ENCODE results near the gene NXPE3. TPM values are rescaled to one million over a fixed set of nuclear protein-coding genes. Genes with fewer than 3 reads are reported as not detected.

NXPE3 gene
- total RNA-seq, 1 donor from 2014 or later, result 26.9 TPM

DNA sequence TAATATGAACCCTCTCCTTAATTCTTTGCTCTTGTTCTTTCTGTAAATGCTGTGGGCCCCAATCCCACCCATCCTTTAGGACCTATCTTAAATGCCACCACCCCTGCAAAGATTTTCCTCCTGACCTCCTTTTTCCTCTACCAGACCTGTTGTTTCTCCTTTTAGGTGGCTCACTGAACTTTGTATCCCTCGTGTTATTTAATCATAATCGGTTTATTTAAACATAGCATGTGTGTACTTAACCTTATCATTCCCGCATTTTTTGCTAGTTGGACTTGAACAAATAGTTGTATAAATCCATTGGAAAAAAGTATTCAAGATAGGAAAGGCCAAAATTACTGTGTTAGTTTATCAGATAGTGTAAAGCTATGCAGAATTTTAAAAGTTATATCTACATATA, 69.3 kb downstream of the NXPE3 start:
- intact Hi-C loops (cut with DNase I), result loop anchor here (5.0 kb wide), 1 partner anchor 334 kb away; no protein-coding TSS in a partner anchor
- DNase-seq (ENCODE audit: low spot score), result no peak

DNA sequence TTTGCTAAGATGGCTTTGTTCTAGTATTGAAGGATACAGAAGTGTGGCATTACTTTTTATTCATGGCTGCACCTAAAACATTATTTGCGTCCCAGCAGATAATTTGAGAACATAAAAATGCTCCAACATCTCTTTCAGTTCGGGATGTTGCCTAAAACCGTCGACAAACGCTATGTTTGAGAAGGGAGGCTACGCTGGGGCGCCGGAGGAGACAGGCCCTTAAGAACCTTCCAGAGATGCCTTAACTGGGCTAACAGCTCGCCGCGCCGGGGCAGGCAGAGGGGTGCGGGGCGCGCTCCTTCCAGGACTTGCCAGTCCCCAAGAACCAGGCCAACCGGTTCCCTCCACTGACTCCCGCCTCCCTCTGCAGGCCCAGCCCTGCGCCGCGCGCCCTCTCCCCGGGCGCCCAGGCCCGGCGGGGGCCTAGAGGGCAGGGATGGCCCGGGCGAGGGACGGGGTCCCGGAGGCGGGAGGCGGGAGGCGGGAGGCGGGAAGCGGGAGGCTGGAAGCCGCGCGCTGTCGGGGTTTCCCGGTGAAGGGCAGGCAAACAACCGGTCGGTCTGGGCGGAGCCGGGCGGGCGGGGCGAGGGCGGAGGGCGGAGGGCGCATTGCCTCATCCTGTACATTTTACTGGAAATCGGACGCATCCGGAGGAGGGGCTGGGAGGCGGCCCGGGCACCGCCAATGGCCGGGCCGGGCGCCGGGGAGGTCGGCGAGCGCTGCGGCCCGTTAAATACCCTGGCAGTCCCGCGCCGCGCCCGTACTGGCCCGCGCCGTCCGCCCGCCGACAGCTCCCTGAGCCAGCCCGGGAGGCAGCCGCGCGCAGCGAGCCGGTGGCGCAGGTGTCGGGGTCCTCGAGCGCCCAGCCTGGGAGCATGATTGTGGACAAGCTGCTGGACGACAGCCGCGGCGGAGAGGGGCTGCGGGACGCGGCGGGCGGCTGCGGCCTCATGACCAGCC, 70.0 kb downstream of the NXPE3 start, which contains the start of gene NFKBIZ:
Gene NFKBIZ, plus strand, starts transcription at position 761 of the 960 bp plus-strand sequence. Its CDS starts 115 bp downstream, at position 876.
- DNase-seq (ENCODE audit: low spot score), result peak; percentile 98
- intact Hi-C loops (cut with DNase I), result loop anchor here (1.0 to 5.0 kb wide), 2 partner anchors 22 to 333 kb away; no protein-coding TSS in a partner anchor

DNA sequence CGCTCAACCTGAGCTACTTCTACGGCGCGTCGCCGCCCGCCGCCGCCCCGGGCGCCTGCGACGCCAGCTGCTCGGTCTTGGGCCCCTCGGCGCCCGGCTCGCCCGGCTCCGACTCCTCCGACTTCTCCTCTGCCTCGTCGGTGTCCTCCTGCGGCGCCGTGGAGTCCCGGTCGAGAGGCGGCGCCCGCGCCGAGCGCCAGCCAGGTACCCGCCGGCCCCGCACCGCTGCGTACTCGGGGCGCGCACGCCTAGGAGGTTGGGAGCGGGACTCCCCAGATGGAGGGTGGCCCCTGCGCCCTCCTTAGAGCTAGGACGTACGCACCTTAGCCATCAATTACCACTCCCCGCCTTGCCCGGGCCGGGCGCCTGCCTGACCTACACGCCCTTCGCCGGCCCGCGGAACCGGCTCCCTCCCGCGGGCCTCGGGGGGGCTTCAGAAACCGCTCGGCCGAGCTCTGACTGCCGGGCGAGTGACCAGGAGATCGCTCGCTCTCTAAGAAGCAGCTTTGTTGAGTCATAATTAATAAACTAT, 70.8 kb downstream of the NXPE3 start:
- intact Hi-C loops (cut with DNase I), result loop anchor here (1.0 to 5.0 kb wide), 6 partner anchors 22 to 378 kb away; no protein-coding TSS in a partner anchor
- no peak for DNase-seq (ENCODE audit: low spot score)

DNA sequence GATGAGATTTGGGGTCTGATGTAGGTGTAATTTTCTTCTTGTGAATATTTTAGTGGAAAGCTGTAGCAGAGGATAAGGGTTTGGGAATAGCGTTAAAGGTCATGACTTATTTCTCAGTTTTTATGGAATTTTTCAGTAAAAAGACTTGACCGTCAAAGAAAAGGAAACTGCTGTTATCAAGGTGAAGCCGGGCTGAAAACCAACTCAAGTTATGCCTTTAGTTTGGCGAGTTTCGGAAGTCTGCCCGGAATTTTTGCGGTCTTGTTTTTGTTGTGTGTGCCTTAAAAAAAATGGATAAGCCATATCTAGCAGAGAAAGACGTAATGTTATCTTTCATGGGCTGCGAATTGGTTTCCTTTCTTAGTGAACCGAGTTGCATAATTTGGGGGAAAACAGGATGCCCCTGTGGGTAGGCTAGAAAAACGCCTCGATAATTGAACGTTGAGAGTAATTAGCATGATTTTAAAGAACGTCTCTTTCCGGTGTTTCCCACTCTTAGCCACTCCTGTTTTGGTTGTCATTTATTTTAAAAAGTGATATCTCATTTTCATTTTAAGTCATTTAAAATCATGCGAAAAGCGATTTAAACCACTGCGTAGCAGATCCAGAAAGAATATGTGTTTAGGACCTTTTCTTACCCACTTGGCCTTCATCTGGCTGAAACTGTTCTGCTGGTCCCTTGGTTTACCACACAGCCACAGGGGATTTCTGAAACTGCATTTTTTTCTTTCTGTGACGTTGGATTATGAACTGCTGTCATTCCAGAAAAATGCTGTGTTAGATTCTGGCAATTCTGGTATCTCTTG, 71.4 kb downstream of the NXPE3 start:
- intact Hi-C loops (cut with DNase I), result loop anchor here (5.0 kb wide), 4 partner anchors 38 to 377 kb away; no protein-coding TSS in a partner anchor

DNA sequence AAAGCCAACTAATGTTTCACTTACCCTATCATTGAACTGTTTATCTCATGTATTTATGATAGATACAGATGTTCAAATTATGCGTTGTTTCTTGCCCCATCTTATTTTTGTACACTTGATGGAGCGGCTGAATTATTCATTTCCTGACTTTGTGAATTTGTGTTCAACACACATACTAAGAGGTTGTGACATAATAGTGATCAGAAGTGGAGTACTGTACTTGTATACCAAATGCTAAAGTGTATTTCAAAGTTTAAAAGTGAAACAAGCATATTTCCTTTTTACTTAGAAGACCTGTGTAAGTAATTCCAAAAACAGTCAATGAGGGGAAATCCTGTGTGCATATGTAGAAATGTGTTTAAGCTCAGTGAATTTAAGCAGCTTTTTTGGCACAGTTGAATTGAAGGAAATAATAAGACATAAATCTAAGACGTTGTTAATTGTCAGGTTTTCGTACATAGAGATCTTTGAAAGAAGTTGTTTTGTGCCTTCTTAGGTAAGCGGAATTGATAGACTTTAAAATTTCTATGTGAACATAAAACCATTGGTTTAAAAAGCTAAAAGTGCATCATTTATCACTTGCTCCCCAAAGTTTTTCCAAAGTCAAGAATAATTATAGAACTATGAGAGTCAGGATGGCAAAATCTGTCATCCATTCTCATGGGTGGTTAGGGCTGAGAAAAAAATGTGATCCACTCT, 72.2 kb downstream of the NXPE3 start:
- no peak for DNase-seq (ENCODE audit: low spot score)
- intact Hi-C loops (cut with DNase I), result loop anchor here (5.0 kb wide), 4 partner anchors 39 to 376 kb away; no protein-coding TSS in a partner anchor

More for the DNA sequence above, 71.4 kb downstream of the NXPE3 start:
- no peak for DNase-seq (ENCODE audit: low spot score)

DNA sequence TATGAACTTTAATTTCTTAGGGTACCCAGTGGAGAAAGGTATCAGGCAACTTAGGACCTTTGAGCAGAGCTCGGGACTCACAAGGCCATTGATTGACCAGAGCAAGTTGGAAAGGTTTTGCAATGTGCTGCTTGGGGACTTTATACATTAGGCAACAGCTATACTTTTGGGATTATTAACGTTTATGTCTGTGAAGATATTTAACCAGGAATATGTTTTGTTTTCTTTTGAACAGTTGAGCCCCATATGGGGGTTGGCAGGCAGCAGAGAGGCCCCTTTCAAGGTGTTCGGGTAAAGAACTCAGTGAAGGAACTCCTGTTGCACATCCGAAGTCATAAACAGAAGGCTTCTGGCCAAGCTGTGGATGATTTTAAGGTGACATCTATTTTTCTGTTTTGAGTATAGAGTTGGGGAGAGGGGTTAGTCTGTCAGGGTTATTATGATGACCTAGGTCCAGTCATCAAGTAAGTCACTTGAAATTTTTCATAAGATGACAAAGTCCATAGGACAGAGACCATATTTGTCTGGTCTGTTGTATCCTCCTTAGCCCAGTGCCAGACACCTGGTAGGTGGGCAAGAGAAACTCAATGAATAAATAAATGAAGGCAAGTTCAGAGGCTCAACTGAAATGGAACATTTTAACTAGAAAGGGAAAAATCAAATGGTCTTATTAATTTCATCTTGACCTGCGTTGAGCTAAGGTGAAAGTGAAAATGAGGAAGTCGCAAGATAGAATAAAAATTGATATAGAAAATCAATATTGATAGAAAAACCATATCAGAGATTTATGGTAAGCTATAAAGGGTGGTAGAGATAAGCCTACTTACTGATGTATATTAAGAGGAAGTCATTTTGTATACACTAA, 73.1 kb downstream of the NXPE3 start:
- no peak for DNase-seq (ENCODE audit: low spot score)
- intact Hi-C loops (cut with DNase I), result loop anchor here (5.0 kb wide), 4 partner anchors 40 to 375 kb away; no protein-coding TSS in a partner anchor

DNA sequence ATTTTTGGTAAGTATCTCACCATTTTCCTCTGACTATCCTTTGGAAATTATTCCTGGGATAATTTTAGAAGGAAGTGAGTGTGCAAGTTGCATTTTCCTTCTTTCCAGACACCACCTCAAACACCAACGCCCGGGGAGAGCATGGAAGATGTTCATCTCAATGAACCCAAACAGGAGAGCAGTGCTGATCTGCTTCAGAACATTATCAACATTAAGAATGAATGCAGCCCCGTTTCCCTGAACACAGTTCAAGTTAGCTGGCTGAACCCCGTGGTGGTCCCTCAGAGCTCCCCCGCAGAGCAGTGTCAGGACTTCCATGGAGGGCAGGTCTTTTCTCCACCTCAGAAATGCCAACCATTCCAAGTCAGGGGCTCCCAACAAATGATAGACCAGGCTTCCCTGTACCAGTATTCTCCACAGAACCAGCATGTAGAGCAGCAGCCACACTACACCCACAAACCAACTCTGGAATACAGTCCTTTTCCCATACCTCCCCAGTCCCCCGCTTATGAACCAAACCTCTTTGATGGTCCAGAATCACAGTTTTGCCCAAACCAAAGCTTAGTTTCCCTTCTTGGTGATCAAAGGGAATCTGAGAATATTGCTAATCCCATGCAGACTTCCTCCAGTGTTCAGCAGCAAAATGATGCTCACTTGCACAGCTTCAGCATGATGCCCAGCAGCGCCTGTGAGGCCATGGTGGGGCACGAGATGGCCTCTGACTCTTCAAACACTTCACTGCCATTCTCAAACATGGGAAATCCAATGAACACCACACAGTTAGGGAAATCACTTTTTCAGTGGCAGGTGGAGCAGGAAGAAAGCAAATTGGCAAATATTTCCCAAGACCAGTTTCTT, 74.2 kb downstream of the NXPE3 start:
- no peak for DNase-seq (ENCODE audit: low spot score)
- intact Hi-C loops (cut with DNase I), result loop anchor here (5.0 kb wide), 4 partner anchors 41 to 374 kb away; no protein-coding TSS in a partner anchor

DNA sequence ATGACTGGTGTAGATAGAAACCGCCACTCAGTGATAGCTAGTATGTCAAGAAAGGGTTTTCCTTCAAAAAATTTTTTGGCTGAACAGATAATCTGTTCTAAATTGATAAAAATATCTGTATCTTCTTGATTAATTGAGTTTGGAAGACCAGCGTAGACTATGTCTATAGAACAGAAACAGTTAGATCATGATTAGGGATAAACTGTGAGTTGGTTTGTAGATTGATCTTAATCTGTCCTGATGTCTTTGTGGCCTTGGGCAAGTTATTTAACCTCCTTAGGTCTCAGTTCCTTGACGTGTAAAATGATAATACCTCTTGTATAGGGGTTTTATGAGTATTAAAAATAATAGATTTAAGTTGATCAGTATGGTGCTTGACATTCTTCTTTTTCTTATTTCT, 75.0 kb downstream of the NXPE3 start:
- no peak for DNase-seq (ENCODE audit: low spot score)
- intact Hi-C loops (cut with DNase I), result loop anchor here (5.0 kb wide), 4 partner anchors 42 to 373 kb away; no protein-coding TSS in a partner anchor

DNA sequence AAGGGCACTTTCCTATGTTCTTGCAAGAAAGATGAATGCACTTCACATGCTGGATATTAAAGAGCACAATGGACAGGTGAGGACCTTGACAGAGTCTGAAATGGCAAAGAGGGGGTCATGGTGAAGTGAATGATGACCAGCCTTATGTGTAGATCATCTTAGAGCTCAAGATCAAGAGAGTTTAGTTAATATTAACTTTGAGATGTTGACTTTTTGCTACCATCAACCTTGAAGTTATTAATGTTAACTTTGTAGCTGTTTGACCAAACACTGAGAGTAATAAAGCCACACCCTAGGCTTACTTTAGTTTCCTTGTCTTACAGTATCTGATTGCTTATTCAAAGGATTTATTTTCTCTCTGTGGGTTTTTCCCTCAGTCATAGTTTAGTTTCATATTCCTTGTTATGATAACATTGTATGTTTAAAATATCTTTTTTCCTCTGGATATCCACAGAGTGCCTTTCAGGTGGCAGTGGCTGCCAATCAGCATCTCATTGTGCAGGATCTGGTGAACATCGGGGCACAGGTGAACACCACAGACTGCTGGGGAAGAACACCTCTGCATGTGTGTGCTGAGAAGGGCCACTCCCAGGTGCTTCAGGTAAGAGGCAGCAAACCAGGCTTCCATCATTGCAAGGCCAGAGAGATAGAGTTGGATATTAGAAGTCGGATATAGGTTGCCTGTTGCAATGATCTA, 75.7 kb downstream of the NXPE3 start:
- intact Hi-C loops (cut with DNase I), result loop anchor here (5.0 kb wide), 4 partner anchors 42 to 373 kb away; no protein-coding TSS in a partner anchor
- no peak for DNase-seq (ENCODE audit: low spot score)

DNA sequence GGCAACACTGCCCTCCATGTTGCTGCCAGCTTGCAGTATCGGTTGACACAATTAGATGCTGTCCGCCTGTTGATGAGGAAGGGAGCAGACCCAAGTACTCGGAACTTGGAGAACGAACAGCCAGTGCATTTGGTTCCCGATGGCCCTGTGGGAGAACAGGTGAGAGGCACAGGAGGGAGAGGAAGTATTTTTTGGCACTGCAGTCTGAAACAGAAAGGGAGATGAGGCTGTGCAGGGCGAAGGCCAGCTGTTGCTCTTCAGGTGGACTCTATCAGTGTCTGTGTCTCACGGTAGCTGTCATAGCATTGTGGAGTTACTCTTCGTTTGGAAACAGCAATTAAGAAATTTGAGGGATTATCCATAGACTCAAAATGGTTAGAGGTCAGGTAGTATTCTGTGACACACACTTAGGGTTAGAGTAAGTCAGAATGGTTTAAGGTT, 78.3 kb downstream of the NXPE3 start:
- no peak for DNase-seq (ENCODE audit: low spot score)
- intact Hi-C loops (cut with DNase I), result no loop called here

DNA sequence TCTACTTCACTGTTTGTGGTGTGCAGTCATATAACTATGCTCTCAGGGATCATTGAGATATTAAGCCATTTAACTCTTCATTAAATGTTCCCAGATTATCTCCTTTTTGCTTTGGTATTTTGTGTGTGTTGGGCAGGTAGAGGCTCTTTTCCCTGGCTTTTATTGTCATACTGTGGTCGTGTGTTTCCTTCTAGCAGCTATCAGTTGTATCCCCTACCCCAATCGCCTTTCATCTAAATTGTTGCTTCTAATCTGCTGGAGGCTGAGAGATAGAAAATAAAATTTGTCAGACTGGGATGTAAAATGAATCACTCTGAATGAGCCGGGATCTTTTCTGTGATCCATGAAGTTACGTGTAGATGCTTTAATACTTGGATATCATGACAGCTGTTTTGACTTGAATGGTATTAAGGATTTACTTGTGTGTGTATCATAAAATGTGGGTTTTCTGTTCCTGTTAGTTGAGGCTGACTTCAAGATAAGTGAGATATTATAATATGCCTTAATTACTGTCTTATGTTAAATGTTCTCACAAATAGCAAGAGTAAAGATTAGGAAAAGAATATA, 79.5 kb downstream of the NXPE3 start:
- no peak for DNase-seq (ENCODE audit: low spot score)
- intact Hi-C loops (cut with DNase I), result no loop called here

DNA sequence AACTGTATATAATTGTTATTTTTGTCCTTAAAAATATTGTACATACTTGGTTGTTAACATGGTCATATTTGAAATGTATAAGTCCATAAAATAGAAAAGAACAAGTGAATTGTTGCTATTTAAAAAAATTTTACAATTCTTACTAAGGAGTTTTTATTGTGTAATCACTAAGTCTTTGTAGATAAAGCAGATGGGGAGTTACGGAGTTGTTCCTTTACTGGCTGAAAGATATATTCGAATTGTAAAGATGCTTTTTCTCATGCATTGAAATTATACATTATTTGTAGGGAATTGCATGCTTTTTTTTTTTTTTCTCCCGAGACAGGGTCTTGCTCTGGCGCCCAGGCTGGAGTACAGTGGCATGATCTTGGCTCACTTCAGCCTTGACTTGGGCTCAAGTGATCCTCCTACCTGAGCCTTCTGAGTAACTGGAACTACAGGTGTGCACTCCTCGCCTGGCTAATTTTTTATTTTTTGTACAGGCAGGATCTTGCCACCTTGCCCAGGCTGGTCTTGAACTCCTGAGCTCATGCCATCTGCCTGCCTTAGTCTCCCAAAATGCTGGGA, 81.0 kb downstream of the NXPE3 start:
- intact Hi-C loops (cut with DNase I), result no loop called here
- no peak for DNase-seq (ENCODE audit: low spot score)

DNA sequence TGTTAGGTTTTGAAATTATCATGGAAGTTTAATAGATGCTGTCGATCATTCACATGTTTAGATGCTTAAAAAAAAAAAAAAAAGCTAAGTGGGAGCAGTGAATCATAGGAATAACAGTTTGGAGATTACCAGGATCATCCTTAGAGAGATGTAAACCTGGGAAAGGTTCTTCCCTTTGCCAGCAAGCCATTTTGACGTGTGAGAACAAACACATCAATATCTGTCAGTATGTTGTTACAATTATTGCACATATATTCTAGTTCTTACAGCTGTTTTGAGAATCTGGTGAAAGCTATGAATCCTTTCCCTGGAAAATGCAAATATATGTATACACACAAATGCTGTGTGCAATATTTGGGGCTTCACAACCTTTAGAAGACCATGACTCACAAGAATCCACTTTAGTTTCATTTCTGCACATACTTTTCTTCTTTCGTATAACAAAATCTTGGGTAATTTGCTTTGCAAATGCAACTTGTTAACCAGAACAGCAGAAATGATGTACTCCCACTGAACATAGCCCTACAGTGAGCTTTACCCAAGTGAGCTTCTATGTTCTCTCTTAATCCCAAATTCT, 82.3 kb downstream of the NXPE3 start:
- no peak for DNase-seq (ENCODE audit: low spot score)
- intact Hi-C loops (cut with DNase I), result no loop called here

DNA sequence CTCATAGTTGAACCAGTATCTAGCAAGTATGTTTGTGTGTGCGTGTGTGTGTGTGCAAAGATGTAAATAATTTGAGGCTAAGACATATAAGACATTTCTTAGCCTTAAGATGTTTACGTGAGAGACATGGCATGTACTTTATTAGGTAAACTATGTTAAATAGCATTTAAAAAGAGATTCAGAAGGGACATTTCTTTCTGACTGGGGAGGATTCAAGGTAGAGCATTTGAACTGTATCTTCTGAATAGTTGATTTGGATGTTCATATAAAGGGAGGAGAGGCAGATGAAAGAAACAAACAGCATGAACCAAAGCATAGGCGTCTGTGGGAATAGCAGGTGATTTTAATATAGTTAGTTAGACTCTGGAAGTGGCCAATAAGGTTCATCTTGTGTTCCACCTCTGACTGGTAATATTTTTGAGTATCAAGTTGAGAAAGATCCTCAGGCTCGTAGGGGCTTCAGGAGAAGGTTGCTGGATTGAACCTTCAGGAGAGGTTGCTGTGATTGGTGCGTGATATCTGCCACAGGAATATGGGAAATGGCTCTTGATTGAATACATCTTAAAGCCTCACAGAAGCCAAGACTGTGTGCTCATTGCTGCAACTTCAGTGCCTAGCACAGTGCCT, 82.9 kb downstream of the NXPE3 start:
- intact Hi-C loops (cut with DNase I), result no loop called here

More for the DNA sequence above, 82.9 kb downstream of the NXPE3 start:
- no peak for DNase-seq (ENCODE audit: low spot score)
